Stimulated activated CD8-positive, alpha-beta memory T cell treated with anti-CD3 and anti-CD28 coated beads, Interleukin-2, amount 100 ng/mL, for 48 hours (primary cell): ENCODE measurements around the gene SPATA18.
"Not testable (repeated sequence)": the region's sequence is repeated elsewhere in the genome, so short reads cannot be mapped to it uniquely, and the experiment has no call there.

Experiments
- DNase-seq, 2 donors: peaks; one replicate each; pipeline ENCODE4 v3.0.0-alpha.2; 2020; ENCODE audit warnings: low read depth in 2 of 2

Gene SPATA18

GRCh38 chr4:52107336-52107735 lies 56.2 kb downstream of the SPATA18 start:
- DNase-seq, result no peak

DNA sequence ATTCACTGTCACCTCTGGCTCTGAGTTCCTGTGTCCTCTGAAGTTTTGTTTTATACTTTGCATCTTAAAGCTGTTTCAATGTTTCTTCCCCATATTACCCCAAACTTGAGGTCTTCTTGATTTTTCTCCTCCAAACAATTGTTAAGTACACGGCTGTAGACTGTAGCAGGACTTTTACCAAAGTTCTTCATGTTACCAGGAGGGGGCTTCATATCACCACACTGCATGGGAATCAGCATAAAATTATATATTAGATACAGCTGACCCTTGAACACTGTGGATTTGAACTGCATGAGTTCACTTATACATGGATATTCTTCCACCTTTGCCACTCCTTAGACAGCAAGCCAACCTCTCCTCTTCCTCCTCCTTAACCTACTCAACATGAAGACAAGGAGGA lies 56.6 kb downstream of the SPATA18 start:
- DNase-seq, result no peak

- DNase-seq, result no peak
Measured at GRCh38 chr4:52110171-52110570, 59.1 kb downstream of the SPATA18 start.

DNA sequence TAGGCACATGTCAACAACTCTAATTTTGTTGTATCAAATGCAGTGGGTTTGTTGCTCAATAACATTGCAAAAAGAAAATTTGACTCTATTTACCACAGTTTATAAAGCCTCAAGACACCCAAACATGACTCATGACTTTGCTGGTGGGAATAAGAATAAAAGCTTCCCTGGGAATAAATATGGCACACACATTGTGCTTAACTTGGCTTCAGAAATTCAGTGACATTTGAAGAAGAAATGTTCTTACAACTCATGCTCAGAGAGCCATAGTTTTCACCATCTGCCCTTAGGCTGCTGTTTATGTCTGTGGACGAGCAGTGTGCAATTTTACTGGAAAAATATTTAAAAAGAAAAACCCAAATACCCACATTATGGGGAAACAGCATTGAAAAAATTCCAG lies 60.9 kb downstream of the SPATA18 start:
- DNase-seq, result no peak

GRCh38 chr4:52112411-52112810 lies 61.3 kb downstream of the SPATA18 start:
- DNase-seq, result no peak

DNA sequence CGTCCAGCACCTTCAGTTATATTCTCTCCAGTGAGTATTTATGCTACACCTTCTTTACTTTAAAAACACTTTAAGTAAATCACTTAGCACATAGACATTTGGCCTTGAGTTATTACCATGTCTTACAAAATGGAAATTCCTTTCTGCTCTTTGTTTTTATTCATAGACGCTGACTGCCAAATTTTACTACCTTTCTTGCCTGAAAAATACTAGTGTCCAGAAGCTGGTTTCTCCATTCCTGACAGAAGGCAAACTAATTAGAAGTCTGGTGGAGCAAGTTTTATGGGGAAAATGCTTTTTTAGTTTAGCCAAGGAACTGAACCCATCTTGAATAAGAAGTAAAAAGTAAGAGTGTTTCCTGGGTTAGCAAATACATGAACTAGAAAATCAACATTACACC lies 65.5 kb downstream of the SPATA18 start:
- no peak for DNase-seq

GRCh38 chr4:52126226-52126625 lies 75.1 kb downstream of the SPATA18 start:
- DNase-seq, result no peak

DNA sequence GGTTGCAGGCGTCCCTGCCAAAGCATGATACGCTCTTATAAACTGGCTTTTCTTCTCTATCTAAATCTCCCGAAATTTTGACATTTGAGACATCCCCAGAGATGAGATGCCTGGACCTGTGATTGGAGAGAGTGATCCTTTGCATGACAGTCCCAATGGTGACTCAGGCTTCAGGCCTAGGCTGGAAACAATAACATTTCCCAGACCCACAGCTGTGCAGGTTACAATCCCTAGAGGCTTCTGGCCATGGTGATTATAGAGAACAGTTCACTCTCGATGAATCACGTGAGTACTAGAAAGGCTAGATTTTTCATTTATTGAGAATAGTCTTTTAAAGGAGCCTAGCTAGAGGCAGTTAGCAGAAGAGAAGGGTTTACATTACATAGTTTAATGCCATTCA lies 75.9 kb downstream of the SPATA18 start:
- DNase-seq, result no peak

DNA sequence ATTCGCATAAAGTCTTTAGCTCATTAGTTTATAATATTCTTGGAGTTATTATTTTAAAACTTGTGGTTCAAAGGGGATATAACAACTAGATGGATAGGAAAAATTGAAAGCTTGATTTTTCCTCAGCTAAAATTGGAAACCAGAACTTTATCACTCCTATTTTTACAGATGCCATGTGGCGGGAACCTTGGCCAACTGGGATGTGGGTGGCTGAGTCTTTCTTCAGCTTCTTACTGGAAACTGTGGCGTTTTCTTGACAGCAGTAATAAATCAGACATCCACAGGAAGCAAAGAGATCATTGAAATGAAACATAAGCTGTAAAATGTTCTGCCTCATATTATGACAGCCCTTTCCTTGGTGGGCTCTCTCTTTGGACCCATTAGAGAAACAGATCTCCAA lies 84.1 kb downstream of the SPATA18 start:
- no peak for DNase-seq

DNA sequence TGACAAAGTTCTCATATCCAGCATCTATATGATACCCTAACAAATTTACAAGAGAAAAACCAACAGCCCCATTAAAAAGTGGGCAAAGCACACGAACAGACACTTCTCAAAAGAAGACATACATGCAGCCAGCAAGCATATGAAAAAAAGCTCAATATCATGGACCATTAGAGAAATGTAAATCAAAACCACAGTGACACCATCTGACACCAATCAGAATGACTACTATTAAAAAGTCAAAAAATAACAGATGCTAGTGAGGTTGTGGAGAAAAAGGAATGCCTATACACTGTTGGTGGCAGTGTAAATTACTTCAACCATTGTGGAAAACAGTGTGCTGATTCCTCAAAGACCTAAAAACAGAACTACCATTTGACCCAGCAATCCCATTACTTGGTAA lies 86.0 kb downstream of the SPATA18 start:
- not testable (repeated sequence) for DNase-seq

GRCh38 chr4:52142816-52143215 lies 91.7 kb downstream of the SPATA18 start:
- no peak for DNase-seq

DNA sequence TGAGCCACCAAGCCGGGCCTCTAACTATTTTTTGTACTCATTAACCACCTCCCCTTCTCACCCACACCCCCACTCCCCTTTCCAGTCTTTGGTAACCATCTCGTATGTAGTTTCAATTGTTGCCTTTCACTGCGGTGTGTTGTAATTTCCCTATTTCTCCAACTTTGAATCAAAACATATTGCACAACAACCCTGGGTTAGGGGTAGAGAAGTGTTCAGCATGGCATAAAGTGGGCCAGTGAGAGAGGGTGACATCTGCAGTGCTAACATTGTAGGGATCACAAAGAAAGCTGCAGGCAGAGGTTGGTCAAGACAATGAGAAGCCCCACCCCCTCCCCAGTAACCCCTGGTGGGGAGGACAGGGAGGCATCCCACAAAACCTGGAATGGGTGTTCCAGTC lies 92.7 kb downstream of the SPATA18 start:
- no peak for DNase-seq

DNA sequence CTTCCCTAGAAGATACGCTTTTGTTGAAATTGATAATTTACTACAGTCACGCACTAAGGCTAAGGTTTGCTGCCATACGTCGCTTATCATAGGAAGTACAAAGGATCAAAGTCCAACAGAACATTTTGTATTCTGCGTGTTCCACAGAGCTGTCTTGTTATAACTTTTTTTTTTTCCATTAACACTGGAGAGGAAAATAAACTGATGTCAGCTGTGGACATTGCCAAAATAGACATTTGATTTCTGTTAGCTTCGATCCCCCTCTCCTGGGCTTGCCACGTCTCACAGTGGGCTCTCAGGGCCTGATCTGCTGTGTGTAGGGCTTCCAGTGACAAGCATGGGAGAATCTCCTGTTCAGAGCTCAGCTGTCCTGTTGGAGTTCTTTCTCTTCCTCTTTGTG lies 93.3 kb downstream of the SPATA18 start:
- DNase-seq, result no peak
